ENCODE results near the gene RPS27L.

RPS27L gene

DNA sequence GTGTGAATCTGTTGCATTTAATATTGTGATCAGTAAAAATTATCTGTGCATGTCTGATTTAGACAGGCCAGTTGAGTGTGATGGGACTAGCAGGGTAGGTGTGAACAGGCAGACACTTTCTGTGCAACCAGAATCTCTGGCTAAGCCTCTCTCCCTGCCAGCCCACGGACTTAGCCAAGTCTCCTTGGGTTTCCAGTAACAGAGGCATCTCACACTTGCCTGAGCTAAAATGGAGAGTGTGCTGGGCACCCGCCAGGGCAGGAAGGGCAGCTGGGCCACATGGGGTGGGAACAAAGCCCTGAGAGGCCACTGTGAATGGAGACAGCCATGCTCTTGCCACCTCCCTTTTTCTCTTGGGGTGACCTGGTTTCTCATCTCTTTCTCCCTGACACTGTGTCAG, 12.5 kb upstream of the RPS27L start:
- Histone ChIP-seq H3K27ac (no peak overlapping the region), H3K4me3 (ENCODE audit: low read depth, low read length) (no peak overlapping the region), H3K36me3 (no peaks in the 10 kb centered on the region), H3K9me3 (ENCODE audit: severe bottlenecking) (no peaks in the 10 kb centered on the region), H3K27me3 (ENCODE audit: insufficient read depth, low read depth, severe bottlenecking) (no peaks in the 10 kb centered on the region)
- no peak for DNase-seq
- TF ChIP-seq, protein P1, sequence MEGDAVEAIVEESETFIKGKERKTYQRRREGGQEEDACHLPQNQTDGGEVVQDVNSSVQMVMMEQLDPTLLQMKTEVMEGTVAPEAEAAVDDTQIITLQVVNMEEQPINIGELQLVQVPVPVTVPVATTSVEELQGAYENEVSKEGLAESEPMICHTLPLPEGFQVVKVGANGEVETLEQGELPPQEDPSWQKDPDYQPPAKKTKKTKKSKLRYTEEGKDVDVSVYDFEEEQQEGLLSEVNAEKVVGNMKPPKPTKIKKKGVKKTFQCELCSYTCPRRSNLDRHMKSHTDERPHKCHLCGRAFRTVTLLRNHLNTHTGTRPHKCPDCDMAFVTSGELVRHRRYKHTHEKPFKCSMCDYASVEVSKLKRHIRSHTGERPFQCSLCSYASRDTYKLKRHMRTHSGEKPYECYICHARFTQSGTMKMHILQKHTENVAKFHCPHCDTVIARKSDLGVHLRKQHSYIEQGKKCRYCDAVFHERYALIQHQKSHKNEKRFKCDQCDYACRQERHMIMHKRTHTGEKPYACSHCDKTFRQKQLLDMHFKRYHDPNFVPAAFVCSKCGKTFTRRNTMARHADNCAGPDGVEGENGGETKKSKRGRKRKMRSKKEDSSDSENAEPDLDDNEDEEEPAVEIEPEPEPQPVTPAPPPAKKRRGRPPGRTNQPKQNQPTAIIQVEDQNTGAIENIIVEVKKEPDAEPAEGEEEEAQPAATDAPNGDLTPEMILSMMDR (IDR thresholded peaks at IDR 0.05; ENCODE audit: low read depth, low read length): no peak

DNA sequence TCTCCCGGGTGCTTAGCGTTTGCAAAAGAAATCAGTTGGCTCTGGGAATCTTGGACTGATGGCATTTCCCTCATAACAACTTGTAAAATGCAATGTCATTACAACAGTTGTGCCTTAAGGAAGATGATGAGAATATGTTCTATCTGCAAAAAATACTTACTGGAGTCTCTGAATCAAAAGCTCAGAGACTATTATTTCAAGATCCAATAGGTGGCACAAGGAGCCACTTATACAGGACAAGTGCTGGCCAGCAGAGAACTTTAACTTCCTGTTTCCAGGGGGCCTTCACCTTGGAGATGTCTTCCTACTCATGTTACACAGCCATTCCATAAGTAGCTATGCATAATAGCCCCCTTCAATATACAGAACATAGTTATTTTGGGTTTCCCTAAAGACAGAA, 8.9 kb upstream of the RPS27L start:
- no peaks in the 10 kb centered on the region for H3K27me3 ChIP-seq (ENCODE audit: insufficient read depth, low read depth, severe bottlenecking)
- H3K9me3 ChIP-seq (ENCODE audit: severe bottlenecking): no peaks in the 10 kb centered on the region
- H3K4me3 ChIP-seq (ENCODE audit: low read depth, low read length): no peak overlapping the region
- H3K27ac ChIP-seq: no peak overlapping the region
- no peaks in the 10 kb centered on the region for H3K36me3 ChIP-seq
- no peak for DNase-seq
- TF ChIP-seq, protein P1 (IDR thresholded peaks at IDR 0.05; ENCODE audit: low read depth, low read length): no peak

DNA sequence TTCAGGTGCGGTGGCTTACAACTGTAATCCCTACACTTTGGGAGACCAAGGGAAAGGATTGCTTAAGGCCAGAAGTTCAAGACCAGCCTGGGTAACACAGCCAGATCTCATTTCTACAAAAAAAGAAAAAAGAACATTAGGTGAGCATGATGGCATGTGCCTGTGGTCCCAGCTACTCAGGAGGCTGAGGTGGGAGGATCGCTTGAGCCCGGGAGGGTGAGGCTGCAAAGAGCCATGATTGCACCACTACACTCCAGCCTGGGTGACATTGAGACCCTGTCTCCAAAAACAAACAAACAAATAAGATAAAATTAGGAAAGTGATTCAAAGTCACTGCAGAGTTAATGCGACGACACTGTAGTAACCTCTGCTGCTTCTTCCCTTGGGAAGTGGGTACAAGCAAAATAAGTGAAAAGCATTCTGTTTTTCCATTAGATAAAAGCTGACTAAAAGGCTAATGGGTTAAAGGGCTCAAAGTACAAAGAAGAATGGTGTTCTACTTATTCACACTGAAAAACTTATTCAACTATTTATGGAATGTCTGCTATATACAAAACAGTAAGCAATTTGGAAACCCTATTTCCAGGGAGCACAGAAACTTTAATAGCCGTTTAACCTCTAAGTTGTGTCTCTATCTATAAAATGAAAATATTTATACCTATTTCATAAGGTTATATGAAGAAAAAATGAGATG, 8.0 kb upstream of the RPS27L start:
- Histone ChIP-seq H3K4me3 (ENCODE audit: low read depth, low read length) (no peak overlapping the region), H3K27ac (no peak overlapping the region), H3K9me3 (ENCODE audit: severe bottlenecking) (no peaks in the 10 kb centered on the region), H3K36me3 (no peaks in the 10 kb centered on the region), H3K27me3 (ENCODE audit: insufficient read depth, low read depth, severe bottlenecking) (no peaks in the 10 kb centered on the region)
- TF ChIP-seq, protein P1 (IDR thresholded peaks at IDR 0.05; ENCODE audit: low read depth, low read length): no peak
- no peak for DNase-seq

DNA sequence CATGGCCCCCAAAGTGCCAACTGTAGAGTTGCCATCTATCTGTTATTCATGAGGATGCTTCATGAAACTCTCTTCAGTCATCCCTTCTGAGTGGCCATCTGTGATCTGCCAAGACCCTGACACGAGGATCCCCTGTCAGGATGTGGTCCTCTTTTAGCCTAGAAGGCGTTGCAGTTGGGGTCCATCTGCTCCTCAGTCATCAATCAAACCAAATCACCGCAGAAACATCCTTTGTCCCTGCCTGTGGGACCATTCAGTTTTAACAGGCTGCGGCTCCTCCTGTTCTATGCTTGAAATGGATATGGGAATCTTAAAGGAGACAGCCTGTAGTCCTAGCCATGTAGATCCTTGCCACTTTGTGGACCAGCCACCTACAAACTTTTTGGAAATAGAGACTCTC, 5.9 kb upstream of the RPS27L start:
- Histone ChIP-seq H3K27ac (no peak overlapping the region), H3K36me3 (no peaks in the 10 kb centered on the region), H3K9me3 (ENCODE audit: severe bottlenecking) (no peaks in the 10 kb centered on the region), H3K4me3 (ENCODE audit: low read depth, low read length) (no peak overlapping the region), H3K27me3 (ENCODE audit: insufficient read depth, low read depth, severe bottlenecking) (no peaks in the 10 kb centered on the region)
- DNase-seq: no peak
- TF ChIP-seq, protein P1 (IDR thresholded peaks at IDR 0.05; ENCODE audit: low read depth, low read length): no peak

DNA sequence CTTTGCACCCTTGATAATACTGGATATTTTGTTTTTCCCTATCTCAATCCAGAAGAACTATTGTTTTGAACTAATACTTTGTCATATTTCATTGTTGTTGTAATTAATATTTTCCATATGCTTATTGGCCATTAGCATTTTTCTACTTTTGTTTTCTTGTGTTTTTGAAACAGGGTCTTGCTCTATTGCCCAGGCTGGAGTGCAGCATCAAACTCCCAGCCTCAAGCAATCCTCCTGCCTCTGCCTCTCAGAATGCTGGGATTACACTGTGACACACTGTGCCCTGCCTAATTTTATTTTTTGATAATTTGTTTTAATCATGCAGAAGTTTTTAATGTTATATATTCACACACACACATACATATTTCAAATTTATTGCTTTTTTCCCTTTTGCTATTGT, 3.4 kb upstream of the RPS27L start:
- H3K4me3 ChIP-seq (ENCODE audit: low read depth, low read length): no peak overlapping the region

More for the DNA sequence above, 3.4 kb upstream of the RPS27L start:
- Histone ChIP-seq H3K9me3 (ENCODE audit: severe bottlenecking) (no peaks in the 10 kb centered on the region), H3K36me3 (no peaks in the 10 kb centered on the region; the same call in 1 of the 2 replicates), H3K27ac (no peak overlapping the region), H3K27me3 (ENCODE audit: insufficient read depth, low read depth, severe bottlenecking) (no peaks in the 10 kb centered on the region)
- no peak for DNase-seq
- TF ChIP-seq, protein P1 (IDR thresholded peaks at IDR 0.05; ENCODE audit: low read depth, low read length): no peak

Data from WERI-Rb-1 (cell line).